HG02678 (cell line): ENCODE data around the gene RNMT.
"Not testable (repeated sequence)": the region's sequence is repeated elsewhere in the genome, so short reads cannot be mapped to it uniquely, and the experiment has no call there.

ENCODE experiments used
- ATAC-seq: cut with Tn5 transposase; IDR thresholded peaks from one replicate; pipeline ENCODE4 v1.9.1; 2021; ENCODE audit warnings: mild to moderate bottlenecking, moderate library complexity; ENCODE audit not compliant: unreplicated experiment

Gene RNMT

DNA sequence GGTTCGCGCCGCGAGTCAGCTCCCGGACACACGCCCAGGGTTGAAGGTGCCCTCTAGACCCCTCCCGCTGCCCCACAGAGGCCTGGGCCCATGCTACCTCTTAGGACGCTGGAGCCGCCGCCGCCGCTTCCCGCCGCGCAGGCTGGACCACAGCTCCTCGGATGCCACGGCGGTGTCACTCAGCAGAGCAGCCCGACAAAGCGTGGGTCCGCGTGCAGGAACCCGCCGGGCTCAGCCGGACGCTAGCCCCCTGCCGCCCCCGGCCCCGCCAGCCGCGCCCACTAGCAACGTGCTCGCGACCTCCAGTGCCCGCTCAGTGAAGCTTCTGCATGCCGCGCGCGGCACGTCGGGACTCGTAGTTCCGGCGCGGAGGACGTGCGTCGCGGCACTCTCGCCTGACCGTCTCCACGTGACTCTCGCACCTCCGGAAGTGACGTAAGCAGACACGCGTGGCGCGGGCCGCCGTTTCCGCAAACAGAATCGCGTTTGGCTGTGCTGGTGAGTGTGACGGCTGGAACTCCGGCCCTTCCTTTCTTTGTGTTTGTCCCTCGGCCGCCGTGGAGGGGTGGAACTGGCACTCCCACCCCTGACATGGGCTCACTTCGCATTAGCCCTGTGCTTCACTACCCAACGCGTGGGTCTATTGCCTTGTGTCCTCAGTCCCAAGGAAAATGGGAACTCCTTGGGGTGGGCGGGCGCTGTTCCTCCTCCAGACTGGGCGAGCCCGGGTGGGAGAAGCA, at the start of gene RNMT, which contains the start of gene FAM210A:
RNMT (plus strand) TSS at position 442 of the 740 bp plus-strand sequence. CDS start 4,845 bp downstream, outside the sequence.
FAM210A (minus strand) TSS at position 327 of the 740 bp plus-strand sequence. CDS start 44,481 bp downstream, outside the sequence.
- peak; percentile 94 for ATAC-seq

DNA sequence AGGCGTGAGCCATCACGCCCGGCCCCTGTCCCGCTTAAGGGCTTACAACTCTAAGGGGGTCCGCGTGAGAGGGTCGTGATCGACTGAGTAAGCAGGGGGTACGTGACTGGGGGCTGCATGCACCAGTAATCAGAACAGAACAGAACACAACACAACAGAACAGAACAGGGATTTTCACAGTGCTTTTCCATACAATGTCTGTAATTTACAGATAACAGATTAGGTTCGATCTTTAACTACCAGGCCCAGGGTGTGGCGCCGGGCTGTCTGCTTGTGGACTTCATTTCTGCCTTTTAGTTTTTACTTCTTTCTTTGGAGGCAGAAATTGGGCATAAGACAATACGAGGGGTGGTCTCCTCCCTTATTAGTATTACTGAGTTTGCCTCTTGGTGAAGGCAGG, 49.1 kb upstream of the RNMT start:
- not testable (repeated sequence) for ATAC-seq

DNA sequence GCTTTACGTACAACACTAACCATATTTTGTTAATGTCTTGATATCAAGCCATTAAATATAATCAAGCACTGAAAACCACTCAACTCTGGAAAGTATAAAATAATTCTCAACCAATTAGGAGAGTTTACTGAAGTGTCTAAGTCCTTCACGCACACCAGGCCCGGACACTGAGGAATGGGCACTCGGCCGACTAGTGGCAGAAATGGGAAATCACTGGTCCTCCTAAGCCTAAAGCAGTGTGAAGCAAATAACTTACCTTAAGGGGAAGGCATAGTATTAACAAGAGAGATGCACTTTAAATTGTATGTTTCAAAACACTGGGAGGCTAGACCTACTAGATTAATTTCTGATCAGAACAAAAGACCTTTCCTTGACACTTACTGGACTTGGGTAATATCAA, 45.9 kb upstream of the RNMT start:
- ATAC-seq, result no peak

DNA sequence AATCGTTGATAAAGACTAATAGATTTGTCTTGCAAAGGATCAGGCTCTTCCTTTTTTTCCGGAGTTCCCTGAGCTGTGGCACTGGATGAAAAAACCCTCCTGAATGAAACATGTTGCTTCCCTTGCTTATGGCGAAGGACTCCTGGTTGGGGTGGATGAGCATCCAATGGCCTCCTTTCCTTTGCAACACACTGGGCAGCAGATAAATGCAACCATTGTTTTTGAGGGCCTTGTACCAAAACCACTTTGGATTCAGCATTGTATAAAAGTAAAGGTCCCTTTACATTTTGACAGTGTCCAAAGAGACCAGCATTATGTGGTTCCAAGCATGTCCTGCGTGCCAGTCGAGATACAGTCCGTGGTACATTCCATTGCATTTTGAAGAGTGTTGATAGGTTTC, 44.8 kb upstream of the RNMT start:
- no peak for ATAC-seq

DNA sequence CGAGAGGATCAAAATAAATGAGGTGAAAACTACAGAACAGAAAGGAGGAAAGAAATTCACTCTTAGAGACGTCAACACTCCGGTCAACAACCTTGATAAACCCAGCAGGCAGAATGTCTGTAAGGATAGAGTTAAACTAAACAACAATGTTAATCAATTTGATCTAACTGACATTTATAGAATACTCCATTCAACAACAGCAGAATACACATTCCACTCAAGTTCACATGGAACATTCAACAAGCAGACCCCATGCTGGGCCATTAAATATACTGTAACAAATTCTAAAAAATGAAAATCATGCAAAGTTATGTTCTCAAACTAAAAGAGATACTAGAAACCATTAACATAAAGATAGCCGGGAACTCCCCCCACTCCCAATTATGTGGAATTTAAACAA, 41.9 kb upstream of the RNMT start:
- no peak for ATAC-seq

DNA sequence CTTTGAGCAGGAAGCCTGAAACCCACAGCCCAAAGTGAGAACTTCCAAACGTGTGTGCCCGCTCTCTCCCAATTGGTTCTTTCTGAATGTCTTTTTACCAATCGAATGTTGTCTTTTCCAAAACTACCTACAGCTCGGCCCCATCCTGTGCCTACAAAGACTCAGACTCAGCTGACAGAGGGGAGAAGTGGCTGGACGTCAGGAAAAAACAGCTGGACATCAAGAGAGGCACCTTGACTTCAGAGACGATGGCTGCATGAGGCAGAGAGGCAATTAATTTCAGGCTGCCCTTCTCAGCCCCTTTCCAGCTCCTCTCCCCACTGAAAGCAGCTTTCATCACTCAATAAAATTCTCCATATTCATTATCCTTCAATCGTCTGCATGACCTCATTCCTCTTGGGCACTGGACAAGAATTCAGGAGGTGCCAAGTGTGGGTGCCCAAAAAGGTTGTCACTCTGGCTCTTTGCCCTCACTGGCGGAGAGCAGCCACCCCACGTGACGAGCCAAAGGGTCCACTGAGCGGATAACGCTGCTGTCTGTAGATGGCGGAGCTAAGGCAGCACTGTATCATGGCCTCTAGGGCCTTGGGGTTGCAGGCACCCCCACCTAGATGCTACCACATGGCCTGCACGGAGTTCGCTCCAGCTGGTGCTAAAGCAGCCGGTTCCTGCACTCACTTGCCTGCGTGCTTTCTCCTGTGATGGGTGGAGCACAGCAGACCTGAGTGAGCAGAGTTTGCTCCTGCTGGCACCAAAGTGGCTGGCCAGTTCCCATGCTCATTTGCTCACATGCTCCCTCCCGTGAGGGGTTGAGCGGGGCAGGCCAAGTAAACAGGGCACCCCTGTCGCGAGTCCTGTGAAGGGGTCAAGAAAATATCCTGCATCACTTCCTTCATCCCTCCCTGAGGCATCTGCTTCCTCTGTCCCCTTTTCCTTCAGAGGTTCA, 38.0 kb upstream of the RNMT start:
- no peak for ATAC-seq

DNA sequence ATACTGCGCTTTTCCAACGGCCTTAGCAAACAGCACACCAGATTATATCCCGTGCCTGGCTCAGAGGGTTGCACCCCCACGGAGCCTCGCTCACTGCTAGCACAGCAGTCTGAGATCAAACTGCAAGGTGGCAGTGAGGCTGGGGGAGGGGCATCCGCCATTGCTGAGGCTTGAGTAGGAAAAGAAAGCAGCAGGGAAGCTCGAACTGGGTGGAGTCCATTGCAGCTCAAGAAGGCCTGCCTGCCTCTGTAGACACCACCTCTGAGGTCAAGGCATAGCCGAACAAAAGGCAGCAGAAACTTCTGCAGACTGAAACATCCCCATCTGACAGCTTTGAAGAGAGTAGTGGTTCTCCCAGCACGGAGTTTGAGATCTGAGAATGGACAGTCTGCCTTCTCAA, 36.4 kb upstream of the RNMT start:
- ATAC-seq, result not testable (repeated sequence)

DNA sequence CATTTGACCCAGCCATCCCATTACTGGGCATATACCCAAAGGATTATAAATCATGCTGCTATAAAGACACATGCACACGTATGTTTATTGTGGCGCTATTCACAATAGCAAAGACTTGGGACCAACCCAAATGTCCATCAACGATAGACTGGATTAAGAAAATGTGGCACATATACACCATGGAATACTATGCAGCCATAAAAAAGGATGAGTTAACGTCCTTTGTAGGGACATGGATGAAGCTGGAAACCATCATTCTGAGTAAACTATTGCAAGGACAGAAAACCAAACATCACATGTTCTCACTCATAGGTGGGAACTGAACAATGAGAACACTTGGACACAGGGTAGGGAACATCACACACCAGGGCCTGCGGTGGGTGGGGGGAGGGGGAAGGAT, 31.1 kb upstream of the RNMT start:
- ATAC-seq, result not testable (repeated sequence)

DNA sequence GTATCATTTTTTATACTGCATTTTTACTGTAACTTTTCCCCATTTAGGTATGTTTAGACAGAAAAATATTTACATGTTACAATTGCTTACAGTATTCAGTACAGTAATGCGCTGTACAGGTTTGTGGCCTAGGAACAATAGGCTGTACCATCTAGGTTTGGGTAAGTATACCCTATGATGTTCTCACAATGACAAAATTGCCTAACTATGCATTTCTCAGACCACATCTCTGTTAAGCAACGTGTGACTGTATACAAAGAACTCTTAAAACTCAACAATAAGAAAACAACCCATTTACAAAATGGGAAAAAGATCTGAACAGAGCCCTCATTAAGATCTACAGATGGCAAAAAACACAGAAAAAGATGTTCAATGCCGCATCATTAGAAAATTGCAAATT, 29.5 kb upstream of the RNMT start:
- no peak for ATAC-seq

DNA sequence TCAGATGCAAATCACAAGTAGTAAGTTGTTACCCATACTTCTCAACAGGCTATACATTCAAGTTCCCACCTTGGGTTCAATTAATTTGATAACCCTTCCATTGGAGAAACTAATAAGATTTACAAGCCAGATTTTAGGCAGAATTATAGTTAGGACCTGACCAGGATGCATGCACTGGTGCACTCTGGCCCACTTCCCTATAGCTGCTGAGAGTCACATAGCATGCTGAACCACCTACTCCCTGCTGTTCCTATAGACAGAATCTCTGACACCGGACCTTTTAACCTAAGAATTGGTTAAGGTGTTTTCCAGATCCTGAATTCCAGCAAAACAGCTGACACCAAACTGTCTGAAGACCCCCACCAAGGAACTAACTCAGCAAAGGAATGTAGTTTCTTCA, 26.3 kb upstream of the RNMT start:
- ATAC-seq, result no peak

DNA sequence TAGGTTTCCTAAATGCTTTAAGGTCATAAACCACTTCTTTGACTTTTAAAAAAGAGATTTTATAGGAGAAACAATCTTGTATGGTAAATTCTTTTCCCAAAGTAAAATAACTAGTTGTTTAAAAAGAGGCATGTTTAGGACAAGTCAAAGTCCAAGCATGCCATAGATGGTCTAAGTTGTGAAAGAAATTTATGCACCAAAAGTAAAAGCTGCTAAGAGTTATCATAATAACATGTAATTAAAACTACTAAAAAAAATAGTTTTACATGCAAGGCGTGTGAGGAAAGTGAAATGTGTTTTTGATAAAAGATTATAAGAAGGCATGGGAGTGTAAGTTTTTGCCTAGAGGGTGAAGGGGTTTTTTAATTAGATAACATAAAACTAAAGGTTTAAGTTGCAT, 22.6 kb upstream of the RNMT start:
- no peak for ATAC-seq

DNA sequence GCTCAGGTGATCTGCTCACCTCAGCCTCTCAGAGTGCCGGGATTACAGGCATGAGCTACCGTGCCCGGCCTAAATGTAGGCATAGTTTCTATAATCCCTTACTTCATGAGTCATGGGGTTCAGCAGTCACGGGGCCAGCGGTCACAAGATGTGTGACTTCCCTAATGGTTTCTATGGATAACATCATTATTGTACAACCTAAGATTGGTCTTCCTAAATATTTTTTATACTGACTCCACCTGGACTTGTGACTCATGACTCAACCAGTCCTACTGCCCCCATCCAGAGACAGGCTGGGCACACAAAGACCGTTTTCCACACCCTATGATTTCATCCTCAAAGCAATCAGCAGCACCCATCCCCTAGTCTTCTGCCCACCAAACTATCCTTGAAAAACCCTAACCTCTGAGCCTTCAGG, 16.1 kb upstream of the RNMT start:
- ATAC-seq, result no peak

DNA sequence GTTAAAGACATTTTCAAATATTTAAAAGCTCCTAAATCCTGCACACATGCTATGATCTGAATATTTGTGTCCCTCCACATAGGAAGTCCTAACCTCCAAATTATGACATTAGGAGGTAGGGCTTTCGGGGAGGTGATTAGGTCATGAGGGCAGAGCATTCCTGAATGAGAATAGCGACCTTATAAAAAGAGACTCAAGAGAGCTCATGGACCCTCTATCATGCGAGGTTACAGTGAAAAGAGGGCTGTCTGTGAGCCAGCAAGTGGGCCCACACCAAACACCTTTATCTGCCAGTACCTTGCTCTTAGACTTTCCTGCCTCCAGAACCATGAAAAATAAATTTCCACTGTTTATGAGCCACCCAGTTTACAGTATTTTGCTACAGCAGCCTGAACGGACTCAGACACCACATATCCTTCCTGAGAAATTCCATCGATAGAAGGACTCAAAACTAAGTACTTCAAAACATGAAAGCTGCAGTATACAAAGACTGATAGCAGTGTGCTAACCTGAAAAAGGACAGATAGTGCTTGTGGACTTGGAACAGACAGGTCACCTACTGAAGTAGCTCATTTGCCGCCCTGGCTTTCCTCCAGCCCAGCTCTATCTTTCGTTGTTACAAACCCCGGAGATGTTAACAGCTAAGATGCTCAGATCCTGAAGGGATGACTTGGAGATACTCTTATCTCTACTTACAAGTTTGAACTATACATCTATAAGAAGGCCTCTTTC, 13.9 kb upstream of the RNMT start:
- no peak for ATAC-seq

DNA sequence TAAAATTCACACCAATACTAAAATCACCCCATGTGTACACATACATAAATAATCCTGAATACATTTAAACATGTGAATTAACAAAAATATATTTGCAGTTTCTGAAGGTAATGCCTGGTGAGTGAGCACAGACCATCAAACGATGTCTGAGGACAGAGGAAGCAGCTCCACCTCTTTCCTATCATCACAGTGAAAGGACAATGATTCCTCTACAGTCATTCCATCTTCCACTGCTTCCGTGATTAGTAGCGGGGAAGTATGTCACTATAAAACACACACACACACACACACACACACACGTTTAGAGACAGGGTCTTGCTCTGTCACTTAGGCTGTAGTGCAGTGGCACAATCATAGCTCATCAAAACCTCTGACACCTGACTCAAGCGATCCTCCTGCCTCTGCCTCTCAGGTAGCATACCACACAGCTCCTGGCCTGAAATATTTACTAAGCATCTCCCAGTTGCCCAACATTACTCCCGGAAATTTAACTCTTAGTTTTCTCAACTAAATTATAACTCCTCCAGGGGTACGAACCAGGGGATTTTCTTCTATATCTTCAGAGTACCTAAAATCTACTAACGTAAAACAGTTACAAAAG, 12.9 kb upstream of the RNMT start:
- no peak for ATAC-seq

DNA sequence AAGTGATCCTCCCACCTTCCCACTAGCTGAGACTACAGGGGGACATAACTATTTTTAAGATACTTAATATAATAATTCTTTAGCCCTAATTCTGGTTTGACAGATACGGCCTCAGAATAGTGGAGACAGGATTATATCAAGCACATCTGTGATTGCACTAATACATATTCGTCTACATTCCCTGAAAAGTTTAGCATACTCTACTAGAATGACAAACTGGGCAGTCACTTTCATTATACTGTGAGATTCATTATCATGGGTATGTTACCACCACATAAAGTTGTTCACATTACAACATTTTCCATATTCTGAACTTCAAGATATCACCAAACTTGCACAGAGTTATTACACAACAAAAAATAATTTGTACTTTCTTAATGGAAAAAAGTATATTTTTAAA, 11.1 kb upstream of the RNMT start:
- ATAC-seq, result no peak

DNA sequence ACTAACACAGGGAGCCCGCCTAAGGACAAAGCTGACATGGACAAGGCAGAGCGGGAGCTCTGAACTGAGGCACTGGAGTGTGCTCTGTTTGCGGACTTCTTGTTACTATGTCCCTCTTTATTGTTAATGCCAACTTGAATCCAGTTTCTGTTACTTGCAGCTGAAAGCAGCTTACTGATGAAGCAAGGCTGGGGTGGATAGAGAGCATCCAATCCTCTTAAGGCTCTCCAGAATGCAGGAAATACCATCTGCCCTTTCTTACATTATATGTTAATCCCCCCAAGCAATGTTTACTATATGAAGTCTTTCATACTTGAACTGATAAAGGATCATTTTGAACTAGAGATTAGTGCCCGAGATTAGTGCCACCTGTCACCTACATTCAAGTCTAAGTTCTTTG, 9.6 kb upstream of the RNMT start:
- no peak for ATAC-seq

DNA sequence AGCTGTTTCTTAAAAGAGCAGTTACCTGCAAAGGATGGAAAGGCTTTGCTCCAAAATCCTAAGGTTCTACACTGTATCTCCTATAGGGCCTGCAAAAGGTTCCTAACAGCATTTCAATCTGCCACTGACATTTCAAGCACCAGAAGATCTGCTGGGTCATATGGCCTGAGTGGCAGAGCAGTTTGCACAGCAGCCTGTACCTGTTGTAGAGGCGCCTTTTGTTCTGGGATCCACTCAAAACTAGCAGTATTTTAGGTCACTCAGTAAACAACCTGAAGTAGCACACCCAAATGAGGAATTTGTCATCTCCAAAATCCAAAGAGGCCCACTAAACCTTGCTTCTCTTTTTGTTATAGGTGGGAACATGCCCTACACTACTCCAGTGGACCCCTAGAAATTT, 6.3 kb upstream of the RNMT start:
- ATAC-seq, result no peak

DNA sequence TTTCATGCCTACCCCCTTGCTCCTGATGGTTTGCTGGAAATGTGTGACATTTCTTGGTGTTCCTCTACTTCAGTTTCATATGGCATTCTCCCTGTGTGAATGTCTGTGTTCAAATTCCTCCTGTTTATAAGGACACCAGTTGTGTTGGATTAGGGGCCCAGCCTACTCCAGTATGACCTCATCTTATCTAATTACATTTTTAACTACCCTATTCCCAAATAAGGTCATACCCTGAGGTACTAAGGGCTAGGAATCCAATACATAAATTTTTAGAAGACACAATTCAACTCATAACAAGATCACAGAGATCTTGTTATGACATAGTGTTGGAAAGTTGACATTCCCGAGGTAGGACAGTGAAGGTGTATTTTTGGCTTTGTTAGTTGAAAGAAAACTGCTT, 5.6 kb upstream of the RNMT start:
- ATAC-seq, result no peak

DNA sequence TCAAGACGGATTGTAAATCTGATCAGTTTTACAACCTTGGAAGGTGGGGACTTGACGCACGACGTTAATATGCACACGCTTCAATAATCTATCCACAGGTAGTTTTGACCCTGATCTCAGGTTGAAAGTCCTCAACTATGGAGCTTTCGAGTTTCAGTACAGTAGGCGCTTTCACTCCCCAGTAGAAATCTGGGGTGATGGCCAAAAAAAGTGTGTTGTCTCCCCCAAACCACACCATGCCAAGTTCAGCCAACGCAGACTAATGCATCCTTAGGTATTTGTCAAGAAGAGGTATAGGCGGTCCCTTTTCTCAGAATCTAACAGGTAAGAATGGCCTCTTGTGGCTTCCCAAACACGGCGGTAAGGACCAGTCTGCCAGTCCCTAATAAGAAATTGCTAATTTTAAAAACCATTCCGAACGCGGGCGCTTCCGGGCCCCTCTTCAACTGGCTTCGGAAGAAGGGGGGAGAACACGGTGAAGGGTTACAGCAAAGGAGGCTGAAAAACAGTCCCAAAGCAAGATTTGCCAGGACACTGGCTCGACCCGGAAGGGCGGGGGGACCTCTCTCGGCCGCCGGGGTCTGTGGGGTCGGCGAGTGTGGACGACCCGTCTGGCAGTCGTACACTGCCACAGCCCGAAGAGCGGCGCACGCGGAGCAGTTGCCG, 774 bp upstream of the RNMT start:
- no peak for ATAC-seq

DNA sequence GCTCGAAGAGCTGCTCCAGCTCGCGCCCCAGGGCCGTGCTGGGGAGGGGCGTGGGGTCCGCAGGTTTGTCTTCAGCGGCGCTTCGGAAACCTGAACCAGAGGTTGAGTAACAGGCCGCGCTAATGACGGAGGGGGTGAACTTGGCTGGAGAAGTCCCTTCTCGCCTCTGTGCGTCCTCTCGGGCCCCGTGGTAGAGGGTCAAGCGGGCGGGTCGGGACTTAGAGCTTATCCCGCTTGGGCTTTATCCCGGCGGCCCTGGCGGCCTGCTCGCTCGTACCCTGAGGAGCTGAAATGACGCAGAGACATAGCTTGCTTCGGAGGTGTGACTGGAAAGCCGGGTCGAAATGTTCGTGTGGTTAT, 479 bp downstream of the RNMT start:
- ATAC-seq, result peak; percentile 21
